Measurements from ENCODE around the gene MED12L. TPM values are rescaled to one million over a fixed set of nuclear protein-coding genes. Genes with fewer than 3 reads are reported as not detected.

The MED12L gene
- polyA plus RNA-seq, 3 donors: 1.6 to 2.2 (median 2.1) TPM

GRCh38 chr3:151171145-151171757, 85.8 kb downstream of the MED12L start:
- no peak for DNase-seq (ENCODE audit: low read depth in 3 of 3, low spot score in 2 of 3)

- DNase-seq (ENCODE audit: low read depth in 3 of 3, low spot score in 2 of 3): no peak
These were observed 88.9 kb downstream of the MED12L start for GRCh38 chr3:151174351-151174750.

- DNase-seq (ENCODE audit: low read depth in 3 of 3, low spot score in 2 of 3): no peak
These were observed 90.5 kb downstream of the MED12L start for GRCh38 chr3:151175952-151176351.

- DNase-seq (ENCODE audit: low read depth in 3 of 3, low spot score in 2 of 3): no peak
These were observed 92.9 kb downstream of the MED12L start for GRCh38 chr3:151178208-151178845.

GRCh38 chr3:151182349-151183079, 97.0 kb downstream of the MED12L start:
- no peak for DNase-seq (ENCODE audit: low read depth in 3 of 3, low spot score in 2 of 3)

GRCh38 chr3:151183265-151183671, 97.8 kb downstream of the MED12L start:
- DNase-seq (ENCODE audit: low read depth in 3 of 3, low spot score in 2 of 3): no peak

GRCh38 chr3:151191095-151191494, 105.6 kb downstream of the MED12L start:
- DNase-seq (ENCODE audit: low read depth in 3 of 3, low spot score in 2 of 3): no peak

GRCh38 chr3:151192545-151192944, 107.1 kb downstream of the MED12L start:
- no peak for DNase-seq (ENCODE audit: low read depth in 3 of 3, low spot score in 2 of 3)

GRCh38 chr3:151195826-151196225, 110.4 kb downstream of the MED12L start:
- no peak for DNase-seq (ENCODE audit: low read depth in 3 of 3, low spot score in 2 of 3)

GRCh38 chr3:151196434-151196833, 111.0 kb downstream of the MED12L start:
- no peak for DNase-seq (ENCODE audit: low read depth in 3 of 3, low spot score in 2 of 3)

GRCh38 chr3:151197228-151197627, 111.8 kb downstream of the MED12L start:
- DNase-seq (ENCODE audit: low read depth in 3 of 3, low spot score in 2 of 3): no peak

GRCh38 chr3:151197981-151198767, 112.7 kb downstream of the MED12L start:
- DNase-seq (ENCODE audit: low read depth in 3 of 3, low spot score in 2 of 3): no peak

- DNase-seq (ENCODE audit: low read depth in 3 of 3, low spot score in 2 of 3): no peak
These were observed 113.4 kb downstream of the MED12L start for GRCh38 chr3:151198849-151199248.

- no peak for DNase-seq (ENCODE audit: low read depth in 3 of 3, low spot score in 2 of 3)
These were observed 114.3 kb downstream of the MED12L start for GRCh38 chr3:151199554-151200438.

- no peak for DNase-seq (ENCODE audit: low read depth in 3 of 3, low spot score in 2 of 3)
These were observed 115.1 kb downstream of the MED12L start for GRCh38 chr3:151200586-151200985.

- DNase-seq (ENCODE audit: low read depth in 3 of 3, low spot score in 2 of 3): no peak
These were observed 115.7 kb downstream of the MED12L start for GRCh38 chr3:151201051-151201730.

GRCh38 chr3:151203051-151203420, 117.6 kb downstream of the MED12L start, which contains the start of gene GPR171:
TSS of gene GPR171 (minus strand) at chr3:151203216. CDS start at chr3:151199386, 3,830 bp downstream.
- DNase-seq (ENCODE audit: low read depth in 3 of 3, low spot score in 2 of 3): no peak

- DNase-seq (ENCODE audit: low read depth in 3 of 3, low spot score in 2 of 3): no peak
These were observed 119.3 kb downstream of the MED12L start for GRCh38 chr3:151204530-151205402.

GRCh38 chr3:151205482-151205881, 120.0 kb downstream of the MED12L start:
- no peak for DNase-seq (ENCODE audit: low read depth in 3 of 3, low spot score in 2 of 3)

All from right renal cortex interstitium (tissue), 3 donors.